DLD1 (cell line): ENCODE results near the gene WSCD1.

Experiments
- in situ Hi-C: cut with HindIII; loops from 2 replicates; pipeline ENCODE4 v1.10.0; 2017; ENCODE audit warnings: low sequenced_read_pairs

Gene WSCD1

DNA sequence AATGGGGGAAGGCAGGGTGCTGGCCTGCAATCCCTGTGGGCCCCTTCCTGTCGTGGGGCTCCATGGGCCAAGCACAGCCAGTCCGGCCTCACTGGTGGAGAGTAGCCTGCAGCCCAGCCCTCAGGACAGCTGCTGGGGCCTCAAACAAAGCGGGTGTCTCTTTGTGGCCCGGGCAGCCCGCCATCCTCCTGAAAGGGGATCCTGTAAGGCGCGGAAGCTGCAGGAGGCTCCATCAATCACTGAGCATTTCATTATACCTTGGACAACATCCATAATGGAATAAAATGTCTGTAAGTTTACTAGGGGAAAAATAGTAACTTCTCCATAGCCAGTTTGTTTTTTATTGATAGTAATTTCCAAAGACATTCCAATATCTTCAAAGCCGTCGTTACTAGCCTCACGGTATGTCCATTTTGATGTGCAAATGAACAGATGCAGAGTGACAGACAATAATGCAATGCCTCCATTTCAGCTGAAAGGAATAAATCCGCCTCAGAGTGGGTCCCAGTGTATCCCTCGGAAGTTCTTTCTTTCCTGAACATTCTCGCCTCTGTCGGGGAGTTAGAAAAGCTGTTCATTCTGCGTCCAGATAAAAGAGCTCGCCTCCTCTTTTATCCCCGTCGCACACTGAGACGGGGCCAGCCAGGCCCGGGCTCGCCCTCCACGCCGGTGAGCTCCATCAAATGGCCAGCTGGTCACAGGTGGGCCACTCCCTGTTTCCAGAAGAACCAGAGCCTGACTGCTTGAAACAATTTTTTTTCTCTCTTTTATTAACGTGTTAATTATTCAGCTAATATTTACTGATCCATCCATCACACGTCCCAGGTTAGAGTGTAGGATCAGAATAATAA lies 14.4 kb downstream of the WSCD1 start:
- in situ Hi-C loops, result no loop called here

- in situ Hi-C loops, result no loop called here
Observed at GRCh38 chr17:6085812-6086211, 15.6 kb downstream of the WSCD1 start.

DNA sequence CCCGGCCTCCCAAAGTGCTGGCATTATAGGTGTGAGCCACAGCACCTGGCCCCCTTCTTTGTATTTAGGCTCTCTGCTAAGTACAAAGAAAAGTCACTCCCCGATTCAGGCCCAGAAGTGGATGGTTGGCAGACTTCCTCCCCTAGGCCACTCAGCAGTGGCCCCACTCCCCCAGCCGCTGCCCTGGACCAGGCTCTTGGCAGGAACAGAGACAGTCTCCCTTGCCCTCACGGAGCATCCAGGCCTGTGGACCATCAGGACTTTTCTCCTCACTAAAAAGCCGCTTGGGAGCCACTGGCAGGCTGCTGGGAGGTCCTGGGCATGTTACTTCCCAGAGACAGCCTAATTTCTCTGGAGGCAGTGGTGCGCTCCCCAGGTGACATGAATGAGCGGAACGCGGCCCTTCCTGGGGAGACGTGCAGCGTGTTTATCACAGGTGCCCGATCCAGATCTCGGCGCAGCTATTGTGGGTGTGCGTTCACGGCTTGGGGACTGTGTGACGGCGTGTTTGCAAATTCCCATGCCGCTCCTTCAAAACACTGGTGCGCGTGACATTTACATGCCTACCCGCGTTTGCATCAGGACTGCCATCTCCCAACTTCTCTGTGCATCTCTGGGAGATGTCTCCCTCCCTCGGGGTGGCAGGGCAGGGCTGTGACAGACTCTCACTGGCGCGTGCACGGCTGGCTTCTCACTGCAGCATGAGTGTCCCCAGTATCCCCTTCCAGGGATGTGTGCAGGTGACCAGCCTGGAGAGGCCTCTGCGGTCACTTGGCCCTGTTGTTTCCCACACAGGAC lies 16.6 kb downstream of the WSCD1 start:
- in situ Hi-C loops, result no loop called here

DNA sequence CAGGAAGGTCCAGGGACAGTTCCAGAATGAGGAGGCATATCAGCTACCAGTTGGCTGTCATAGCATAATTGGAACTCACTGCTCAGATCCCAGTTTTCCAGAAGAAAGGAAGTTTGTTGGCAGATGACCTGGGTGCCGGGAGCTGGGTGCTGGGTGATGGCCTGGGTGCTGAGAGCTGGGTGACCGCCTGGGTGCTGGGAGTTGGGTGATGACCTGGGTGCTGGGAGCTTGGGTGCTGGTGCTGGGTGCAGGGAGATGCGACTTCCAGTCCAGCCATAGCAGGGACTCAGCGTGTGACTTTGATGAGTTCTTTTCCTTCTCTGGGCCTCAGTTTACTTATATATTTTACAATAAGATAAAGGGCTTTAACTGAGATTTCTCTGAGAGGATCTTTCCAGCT lies 18.0 kb downstream of the WSCD1 start:
- in situ Hi-C loops, result no loop called here

DNA sequence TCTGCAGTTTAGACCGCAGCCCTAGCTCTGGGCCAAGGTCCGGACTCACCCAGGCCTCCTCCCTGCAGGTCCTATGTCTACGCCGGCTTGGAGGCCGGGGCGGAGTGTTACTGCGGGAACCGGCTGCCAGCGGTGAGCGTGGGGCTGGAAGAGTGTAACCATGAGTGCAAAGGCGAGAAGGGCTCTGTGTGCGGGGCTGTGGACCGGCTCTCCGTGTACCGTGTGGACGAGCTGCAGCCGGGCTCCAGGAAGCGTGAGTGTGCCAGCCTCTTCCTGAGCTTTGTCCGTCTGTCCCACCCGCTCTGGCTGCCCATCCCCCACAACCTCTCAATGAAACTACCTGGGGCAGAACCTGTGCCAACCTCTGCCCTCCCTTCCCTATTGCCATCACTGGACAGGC lies 20.1 kb downstream of the WSCD1 start:
- in situ Hi-C loops, result no loop called here

DNA sequence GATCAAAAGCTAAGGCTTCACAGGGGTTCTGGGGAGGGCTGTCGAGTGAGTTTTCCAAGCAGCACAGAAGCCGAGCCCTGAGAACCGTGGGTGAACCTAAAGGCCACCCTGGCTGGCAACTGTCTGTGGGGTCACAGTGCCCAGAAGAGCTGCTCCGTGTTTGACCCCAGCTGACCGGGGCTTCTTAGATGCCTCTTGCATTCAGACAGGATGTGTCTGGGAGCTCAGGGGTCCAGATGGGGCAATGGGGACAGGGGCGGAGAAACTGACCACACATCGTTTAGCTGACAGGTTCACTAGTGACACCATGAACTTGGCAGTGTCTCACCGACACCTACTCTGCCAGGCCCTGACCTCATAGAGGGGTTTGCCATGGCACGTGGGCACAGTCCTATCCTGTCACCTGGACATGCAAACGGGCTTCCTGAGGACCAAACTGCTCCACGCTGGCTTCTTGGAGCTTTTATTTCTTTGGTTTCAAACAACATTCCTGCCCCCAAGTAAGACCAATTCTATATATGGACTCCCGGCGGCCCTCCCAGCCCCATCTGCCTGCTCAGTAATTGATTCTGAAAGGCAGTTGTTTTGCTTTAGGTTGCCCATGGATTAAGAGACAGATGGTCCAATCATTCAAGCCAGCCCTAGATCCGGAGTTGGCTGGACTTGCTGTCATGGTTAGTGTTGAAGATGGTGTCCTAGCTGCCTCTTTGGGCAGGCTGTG lies 22.2 kb downstream of the WSCD1 start:
- in situ Hi-C loops, result no loop called here

DNA sequence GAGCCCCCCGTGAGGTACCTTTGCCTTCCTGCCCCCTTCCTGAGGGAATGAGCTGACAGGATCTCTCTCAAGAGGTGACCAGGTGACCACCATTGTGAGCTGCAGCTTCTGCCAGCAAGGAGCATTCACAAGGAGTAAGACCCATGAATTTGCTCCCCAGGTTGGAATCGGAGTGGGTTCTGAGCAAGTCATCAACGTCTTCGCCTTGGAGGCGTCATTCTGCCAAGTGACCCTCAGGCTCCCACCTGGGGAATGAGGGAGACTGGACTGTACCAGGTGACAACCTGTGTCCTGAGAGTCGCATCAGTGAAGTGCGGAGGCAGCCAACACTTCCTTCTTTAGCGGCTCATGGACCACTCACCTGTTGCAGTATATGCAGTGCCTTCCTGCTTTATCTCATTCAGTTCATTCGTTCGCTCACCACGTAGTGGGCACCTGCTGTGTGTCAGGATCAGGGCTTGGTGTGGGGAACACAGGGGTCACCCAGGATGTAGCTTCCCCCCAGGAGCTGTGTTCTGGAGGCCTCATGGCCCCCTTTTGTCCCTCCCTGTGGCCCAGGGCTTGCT lies 22.8 kb downstream of the WSCD1 start:
- in situ Hi-C loops, result no loop called here

DNA sequence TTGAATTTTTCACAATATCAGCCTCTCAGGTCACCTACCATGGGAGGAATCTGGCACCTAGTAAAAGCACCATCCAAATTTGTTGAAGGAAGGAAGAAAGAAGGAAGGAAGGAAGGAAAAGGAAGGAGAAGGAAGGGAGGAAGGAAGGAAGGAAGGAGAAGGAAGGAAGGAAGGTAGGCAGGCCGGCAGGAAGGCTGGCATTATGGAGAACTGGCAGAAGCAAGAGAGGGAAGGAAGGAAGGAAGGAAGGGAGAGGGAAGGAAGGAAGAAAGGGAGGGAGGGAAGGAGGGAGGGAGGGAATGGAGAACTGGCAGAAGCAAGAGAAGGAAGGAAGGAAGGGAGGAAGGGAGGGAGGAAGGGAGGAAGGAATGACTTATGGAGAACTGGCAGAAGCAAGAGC lies 24.3 kb downstream of the WSCD1 start:
- in situ Hi-C loops, result no loop called here

- in situ Hi-C loops, result no loop called here
Observed at GRCh38 chr17:6094926-6095325, 24.7 kb downstream of the WSCD1 start.

GRCh38 chr17:6095501-6095900 lies 25.3 kb downstream of the WSCD1 start:
- in situ Hi-C loops, result no loop called here

DNA sequence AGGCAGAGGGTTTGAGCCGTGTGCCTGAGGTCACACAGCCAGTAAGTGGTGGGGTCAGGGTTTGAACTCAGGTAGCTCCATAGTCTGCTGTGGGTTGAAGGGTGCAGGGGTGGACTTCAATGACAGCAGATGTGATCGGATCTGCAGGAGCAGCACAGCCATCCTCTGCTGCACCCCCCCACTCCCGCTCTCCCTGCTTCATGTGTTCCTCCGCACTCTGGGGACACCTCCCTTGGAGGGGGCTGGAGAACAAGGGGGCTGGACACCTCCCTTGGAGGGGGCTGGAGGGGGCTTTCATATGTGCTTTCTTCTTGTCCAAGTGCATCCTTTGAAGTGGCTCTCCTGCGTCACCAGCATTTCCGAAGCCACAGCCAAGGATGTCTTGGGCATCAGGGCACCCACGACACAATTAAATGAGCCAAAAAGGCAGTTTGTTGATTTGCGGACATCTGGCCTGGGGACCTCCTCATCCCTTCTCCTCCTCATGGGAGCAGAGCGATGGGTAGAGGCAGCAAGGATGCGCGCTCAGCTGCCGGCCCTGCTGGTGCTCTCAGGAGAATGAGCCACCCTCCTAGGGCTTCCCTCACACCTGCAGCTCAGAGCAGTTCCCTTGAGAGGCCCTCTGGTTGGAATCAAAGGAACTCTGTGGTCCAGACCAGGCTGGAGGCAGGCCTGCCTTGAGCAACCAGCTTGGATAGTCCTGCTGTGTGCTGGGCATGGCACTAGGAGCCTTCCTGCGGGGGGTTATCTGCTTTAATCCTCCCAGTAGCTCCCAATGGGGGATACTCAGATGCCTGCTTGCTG lies 26.2 kb downstream of the WSCD1 start:
- in situ Hi-C loops, result no loop called here

DNA sequence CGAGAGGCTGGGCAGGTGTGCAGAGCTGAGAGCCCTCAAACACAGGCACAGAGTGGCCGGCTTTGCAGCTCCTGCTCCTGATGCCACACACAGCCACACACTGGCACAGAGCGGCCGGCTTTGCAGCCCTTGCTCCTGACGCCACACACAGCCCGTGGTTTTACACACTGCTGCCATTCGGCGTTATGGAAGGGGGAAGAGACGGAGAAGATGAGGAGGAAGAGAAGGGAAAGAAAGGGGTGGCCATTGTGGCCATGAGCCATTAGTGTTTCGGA lies 26.8 kb downstream of the WSCD1 start:
- in situ Hi-C loops, result no loop called here

- in situ Hi-C loops, result no loop called here
Observed at GRCh38 chr17:6098050-6098822, 28.1 kb downstream of the WSCD1 start.

DNA sequence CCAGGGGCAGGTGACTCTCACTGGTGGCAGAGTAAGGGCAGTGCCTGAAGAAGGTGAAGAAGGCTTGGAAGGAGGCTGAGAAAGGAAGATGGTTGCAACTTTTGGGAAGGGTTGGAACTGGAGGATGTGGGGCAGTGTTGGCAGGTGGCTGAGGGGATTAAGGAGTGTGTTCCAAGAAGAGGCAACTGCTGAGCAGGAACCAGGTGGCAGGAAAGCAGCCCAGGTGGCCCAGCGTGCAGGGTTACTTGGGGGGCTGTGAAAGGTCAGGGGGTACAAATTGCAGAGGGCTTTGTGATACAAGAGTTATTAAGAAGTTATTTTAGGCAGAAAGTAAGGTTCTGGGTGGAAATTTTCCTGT lies 28.6 kb downstream of the WSCD1 start:
- in situ Hi-C loops, result no loop called here

- in situ Hi-C loops, result no loop called here
Observed at GRCh38 chr17:6099492-6099891, 29.3 kb downstream of the WSCD1 start.

GRCh38 chr17:6100146-6100545 lies 30.0 kb downstream of the WSCD1 start:
- in situ Hi-C loops, result no loop called here

- in situ Hi-C loops, result no loop called here
Observed at GRCh38 chr17:6100891-6101500, 30.8 kb downstream of the WSCD1 start.

DNA sequence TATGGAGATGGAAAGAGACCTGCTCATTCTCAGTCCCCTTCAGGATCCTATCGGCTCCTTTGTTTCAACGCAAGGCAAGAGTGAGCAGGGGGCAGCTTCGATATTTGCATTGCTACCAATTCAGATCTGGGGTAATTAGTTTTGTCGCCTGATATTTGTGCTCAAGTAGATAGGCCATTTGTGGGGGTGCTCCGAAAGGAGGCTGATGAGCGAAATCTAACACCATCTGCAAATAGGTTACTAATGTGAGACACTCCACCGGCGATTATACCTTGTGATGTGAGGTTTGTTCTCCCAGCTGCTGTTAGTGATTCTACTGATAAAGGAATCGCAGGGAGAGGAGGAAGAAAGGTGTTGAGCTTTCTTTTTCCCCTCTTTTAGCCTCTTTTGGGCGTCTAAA lies 31.5 kb downstream of the WSCD1 start:
- in situ Hi-C loops, result no loop called here

DNA sequence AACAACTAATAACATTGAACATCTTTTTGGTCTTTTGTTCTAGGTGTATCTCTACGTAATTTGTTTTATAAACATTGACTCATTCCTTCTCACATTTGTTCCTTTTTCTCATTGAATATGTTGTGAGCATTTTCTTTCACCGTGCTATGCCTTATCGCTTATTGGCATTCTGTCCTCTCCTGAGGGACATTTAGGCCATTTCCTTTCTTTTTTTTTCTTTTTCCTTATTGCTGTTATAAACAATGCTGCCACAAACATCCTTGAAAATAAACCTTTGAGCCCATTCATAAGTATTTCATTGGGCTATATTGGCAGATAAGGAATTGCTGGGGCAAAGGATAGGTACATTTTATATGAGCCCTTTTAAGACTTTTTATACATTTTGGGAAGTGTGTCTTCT lies 32.4 kb downstream of the WSCD1 start:
- in situ Hi-C loops, result no loop called here
